ENCODE measurements around the gene KIF13A. TPM values are rescaled to one million over a fixed set of nuclear protein-coding genes. Genes with fewer than 3 reads are reported as not detected.

Gene KIF13A
- total and polyA plus RNA-seq, 9 of the 15 experiments (the other 6 are each of a cell fraction or from before 2014, with no cell fraction given) = 3.6 to 44.3 (median 29.7) TPM

- TF ChIP-seq, protein P1, sequence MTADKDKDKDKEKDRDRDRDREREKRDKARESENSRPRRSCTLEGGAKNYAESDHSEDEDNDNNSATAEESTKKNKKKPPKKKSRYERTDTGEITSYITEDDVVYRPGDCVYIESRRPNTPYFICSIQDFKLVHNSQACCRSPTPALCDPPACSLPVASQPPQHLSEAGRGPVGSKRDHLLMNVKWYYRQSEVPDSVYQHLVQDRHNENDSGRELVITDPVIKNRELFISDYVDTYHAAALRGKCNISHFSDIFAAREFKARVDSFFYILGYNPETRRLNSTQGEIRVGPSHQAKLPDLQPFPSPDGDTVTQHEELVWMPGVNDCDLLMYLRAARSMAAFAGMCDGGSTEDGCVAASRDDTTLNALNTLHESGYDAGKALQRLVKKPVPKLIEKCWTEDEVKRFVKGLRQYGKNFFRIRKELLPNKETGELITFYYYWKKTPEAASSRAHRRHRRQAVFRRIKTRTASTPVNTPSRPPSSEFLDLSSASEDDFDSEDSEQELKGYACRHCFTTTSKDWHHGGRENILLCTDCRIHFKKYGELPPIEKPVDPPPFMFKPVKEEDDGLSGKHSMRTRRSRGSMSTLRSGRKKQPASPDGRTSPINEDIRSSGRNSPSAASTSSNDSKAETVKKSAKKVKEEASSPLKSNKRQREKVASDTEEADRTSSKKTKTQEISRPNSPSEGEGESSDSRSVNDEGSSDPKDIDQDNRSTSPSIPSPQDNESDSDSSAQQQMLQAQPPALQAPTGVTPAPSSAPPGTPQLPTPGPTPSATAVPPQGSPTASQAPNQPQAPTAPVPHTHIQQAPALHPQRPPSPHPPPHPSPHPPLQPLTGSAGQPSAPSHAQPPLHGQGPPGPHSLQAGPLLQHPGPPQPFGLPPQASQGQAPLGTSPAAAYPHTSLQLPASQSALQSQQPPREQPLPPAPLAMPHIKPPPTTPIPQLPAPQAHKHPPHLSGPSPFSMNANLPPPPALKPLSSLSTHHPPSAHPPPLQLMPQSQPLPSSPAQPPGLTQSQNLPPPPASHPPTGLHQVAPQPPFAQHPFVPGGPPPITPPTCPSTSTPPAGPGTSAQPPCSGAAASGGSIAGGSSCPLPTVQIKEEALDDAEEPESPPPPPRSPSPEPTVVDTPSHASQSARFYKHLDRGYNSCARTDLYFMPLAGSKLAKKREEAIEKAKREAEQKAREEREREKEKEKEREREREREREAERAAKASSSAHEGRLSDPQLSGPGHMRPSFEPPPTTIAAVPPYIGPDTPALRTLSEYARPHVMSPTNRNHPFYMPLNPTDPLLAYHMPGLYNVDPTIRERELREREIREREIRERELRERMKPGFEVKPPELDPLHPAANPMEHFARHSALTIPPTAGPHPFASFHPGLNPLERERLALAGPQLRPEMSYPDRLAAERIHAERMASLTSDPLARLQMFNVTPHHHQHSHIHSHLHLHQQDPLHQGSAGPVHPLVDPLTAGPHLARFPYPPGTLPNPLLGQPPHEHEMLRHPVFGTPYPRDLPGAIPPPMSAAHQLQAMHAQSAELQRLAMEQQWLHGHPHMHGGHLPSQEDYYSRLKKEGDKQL (CRISPR knock-in tag; IDR thresholded peaks at IDR 0.05; ENCODE audit: borderline replicate concordance) = no peak
- TF ChIP-seq SMAD2 (IDR thresholded peaks at IDR 0.05; ENCODE audit: low read depth, low read length) (no peak), BDP1 (IDR thresholded peaks at IDR 0.05; ENCODE audit: insufficient read depth, insufficient read length) (no peak), SRSF9 (IDR thresholded peaks at IDR 0.05; ENCODE audit: borderline replicate concordance, low read depth, low read length) (no peak), MCM7 (IDR thresholded peaks at IDR 0.05) (no peak), RCOR1 (IDR thresholded peaks at IDR 0.05; ENCODE audit: borderline replicate concordance in 1 of 2, low read depth in 2 of 2, low read length in 2 of 2) (peak in 1 of 2 experiments; percentile 78; a peak in 1 of 4 replicates), EP300 (IDR thresholded peaks at IDR 0.05; ENCODE audit: low read length) (peak; percentile 61; the same call in 1 of the 2 replicates), VEZF1 (CRISPR knock-in tag; IDR thresholded peaks at IDR 0.05) (peak; percentile 17; the same call in 1 of the 2 replicates), KLF13 (tag; IDR thresholded peaks at IDR 0.05; ENCODE audit: borderline replicate concordance, low read depth) (no peak), TRIM24 (IDR thresholded peaks at IDR 0.05) (peak; percentile 28 to 44; a peak in 1 of 4 replicates), CBX2 (IDR thresholded peaks at IDR 0.05; ENCODE audit: insufficient read depth, low read length, poor library complexity, severe bottlenecking) (no peak), ZFP1 (CRISPR knock-in tag; IDR thresholded peaks at IDR 0.05) (no peak), SRF (CRISPR knock-in tag; IDR thresholded peaks at IDR 0.05) (no peak), TFAP4 (CRISPR knock-in tag; IDR thresholded peaks at IDR 0.05; ENCODE audit: borderline replicate concordance) (peak; percentile 96)
- TF ChIP-seq, protein P2, sequence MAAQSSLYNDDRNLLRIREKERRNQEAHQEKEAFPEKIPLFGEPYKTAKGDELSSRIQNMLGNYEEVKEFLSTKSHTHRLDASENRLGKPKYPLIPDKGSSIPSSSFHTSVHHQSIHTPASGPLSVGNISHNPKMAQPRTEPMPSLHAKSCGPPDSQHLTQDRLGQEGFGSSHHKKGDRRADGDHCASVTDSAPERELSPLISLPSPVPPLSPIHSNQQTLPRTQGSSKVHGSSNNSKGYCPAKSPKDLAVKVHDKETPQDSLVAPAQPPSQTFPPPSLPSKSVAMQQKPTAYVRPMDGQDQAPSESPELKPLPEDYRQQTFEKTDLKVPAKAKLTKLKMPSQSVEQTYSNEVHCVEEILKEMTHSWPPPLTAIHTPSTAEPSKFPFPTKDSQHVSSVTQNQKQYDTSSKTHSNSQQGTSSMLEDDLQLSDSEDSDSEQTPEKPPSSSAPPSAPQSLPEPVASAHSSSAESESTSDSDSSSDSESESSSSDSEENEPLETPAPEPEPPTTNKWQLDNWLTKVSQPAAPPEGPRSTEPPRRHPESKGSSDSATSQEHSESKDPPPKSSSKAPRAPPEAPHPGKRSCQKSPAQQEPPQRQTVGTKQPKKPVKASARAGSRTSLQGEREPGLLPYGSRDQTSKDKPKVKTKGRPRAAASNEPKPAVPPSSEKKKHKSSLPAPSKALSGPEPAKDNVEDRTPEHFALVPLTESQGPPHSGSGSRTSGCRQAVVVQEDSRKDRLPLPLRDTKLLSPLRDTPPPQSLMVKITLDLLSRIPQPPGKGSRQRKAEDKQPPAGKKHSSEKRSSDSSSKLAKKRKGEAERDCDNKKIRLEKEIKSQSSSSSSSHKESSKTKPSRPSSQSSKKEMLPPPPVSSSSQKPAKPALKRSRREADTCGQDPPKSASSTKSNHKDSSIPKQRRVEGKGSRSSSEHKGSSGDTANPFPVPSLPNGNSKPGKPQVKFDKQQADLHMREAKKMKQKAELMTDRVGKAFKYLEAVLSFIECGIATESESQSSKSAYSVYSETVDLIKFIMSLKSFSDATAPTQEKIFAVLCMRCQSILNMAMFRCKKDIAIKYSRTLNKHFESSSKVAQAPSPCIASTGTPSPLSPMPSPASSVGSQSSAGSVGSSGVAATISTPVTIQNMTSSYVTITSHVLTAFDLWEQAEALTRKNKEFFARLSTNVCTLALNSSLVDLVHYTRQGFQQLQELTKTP (IDR thresholded peaks at IDR 0.05; ENCODE audit: low read depth in 1 of 2, partially characterized antibody in 2 of 2) = peak in 1 of 2 experiments; percentile 69
These were observed 167.4 kb downstream of the KIF13A start (continued) for GRCh38 chr6:17820055-17820454.
